Measurements from ENCODE around the gene CDKN2B.
A peak's percentile ranks its signal among the peaks of the same experiment; 100 is the strongest.

The CDKN2B gene

GRCh38 chr9:21974722-21975409 lies 34.2 kb downstream of the CDKN2B start (continued):
- TF ChIP-seq ZNF792 (tag by site-specific recombination; IDR thresholded peaks at IDR 0.05): no peak
- no peak for TF ChIP-seq ZNF670 (tag by site-specific recombination; IDR thresholded peaks at IDR 0.05; ENCODE audit: low read depth)
- no peak for TF ChIP-seq ZNF121 (tag by site-specific recombination; IDR thresholded peaks at IDR 0.05)
- TF ChIP-seq ZNF341 (tag by site-specific recombination; IDR thresholded peaks at IDR 0.05; ENCODE audit: low read depth): peak; percentile 95
- TF ChIP-seq ZNF18 (tag by site-specific recombination; IDR thresholded peaks at IDR 0.05): no peak
- TF ChIP-seq PRDM2 (tag by site-specific recombination; IDR thresholded peaks at IDR 0.05; ENCODE audit: borderline replicate concordance): no peak
- TF ChIP-seq ZNF768 (tag by site-specific recombination; IDR thresholded peaks at IDR 0.05): no peak
- TF ChIP-seq ZNF555 (tag by site-specific recombination; conservative IDR thresholded peaks at IDR 0.05): no peak
- TF ChIP-seq PRDM1 (tag by site-specific recombination; IDR thresholded peaks at IDR 0.05): no peak
- TF ChIP-seq ZFP3 (tag by site-specific recombination; IDR thresholded peaks at IDR 0.05; ENCODE audit: low read depth): no peak
- no peak for TF ChIP-seq SCRT1 (tag by site-specific recombination; IDR thresholded peaks at IDR 0.05; ENCODE audit: borderline replicate concordance)
- TF ChIP-seq ZBTB48 (tag by site-specific recombination; IDR thresholded peaks at IDR 0.05): peak; percentile 87
- TF ChIP-seq ZNF133 (tag by site-specific recombination; IDR thresholded peaks at IDR 0.05): no peak
- TF ChIP-seq KLF10 (tag by site-specific recombination; IDR thresholded peaks at IDR 0.05): 0 out of 2 replicates have a peak, but pooled peaks have one; percentile 31
- peak; percentile 10; the same call in 1 of the 2 replicates for TF ChIP-seq CTCF (tag by site-specific recombination; IDR thresholded peaks at IDR 0.05)
- no peak for TF ChIP-seq ZSCAN23 (tag by site-specific recombination; IDR thresholded peaks at IDR 0.05)
- TF ChIP-seq SETDB1 (IDR thresholded peaks at IDR 0.05; ENCODE audit: insufficient read length, low read length): no peak
- TF ChIP-seq REST (tag by site-specific recombination; IDR thresholded peaks at IDR 0.05): no peak
- no peak for TF ChIP-seq ZFP69B (tag by site-specific recombination; IDR thresholded peaks at IDR 0.05)
- TF ChIP-seq HOXA7 (CRISPR knock-in tag; IDR thresholded peaks at IDR 0.05; ENCODE audit: borderline replicate concordance): no peak
- no peak for TF ChIP-seq ZNF48 (tag by site-specific recombination; IDR thresholded peaks at IDR 0.05)
- TF ChIP-seq ZNF426 (tag by site-specific recombination; IDR thresholded peaks at IDR 0.05): no peak
- TF ChIP-seq ZNF707 (tag by site-specific recombination; IDR thresholded peaks at IDR 0.05): no peak
- TF ChIP-seq ZNF777 (tag by site-specific recombination; IDR thresholded peaks at IDR 0.05; ENCODE audit: borderline replicate concordance): no peak
- no peak for TF ChIP-seq KLF17 (tag by site-specific recombination; IDR thresholded peaks at IDR 0.05)
